Epidermal melanocyte (primary cell): ENCODE results near the gene S1PR4.
A peak's percentile ranks its signal among the peaks of the same experiment; 100 is the strongest.
"Not testable (repeated sequence)": the region's sequence is repeated elsewhere in the genome, so short reads cannot be mapped to it uniquely, and the experiment has no call there.

Source experiments
- DNase-seq: peaks from one replicate; pipeline ENCODE4 v3.0.0; 2011; ENCODE audit warnings: low spot score; ENCODE audit not compliant: insufficient read length

S1PR4 gene

GRCh38 chr19:3178973-3179738 is 587 bp downstream of the S1PR4 start:
- no peak for DNase-seq

GRCh38 chr19:3179739-3180293 is 1.2 kb downstream of the S1PR4 start:
- no peak for DNase-seq

GRCh38 chr19:3183721-3184641 is 5.4 kb downstream of the S1PR4 start:
- no peak for DNase-seq

GRCh38 chr19:3184847-3185460 is 6.4 kb downstream of the S1PR4 start:
- peak; percentile 74 for DNase-seq

- peak; percentile 88 for DNase-seq
Measured at GRCh38 chr19:3185461-3186159, 7.0 kb downstream of the S1PR4 start, which contains the start of gene NCLN. TSS of gene NCLN (plus strand) at chr19:3185930. CDS start at chr19:3186031, 101 bp downstream.

GRCh38 chr19:3186160-3186688 is 7.7 kb downstream of the S1PR4 start:
- DNase-seq = no peak

GRCh38 chr19:3186891-3187661 is 8.5 kb downstream of the S1PR4 start:
- no peak for DNase-seq

- DNase-seq = no peak
Measured at GRCh38 chr19:3187662-3188511, 9.3 kb downstream of the S1PR4 start.

GRCh38 chr19:3188627-3189596 is 10.3 kb downstream of the S1PR4 start:
- DNase-seq = no peak

GRCh38 chr19:3189702-3190469 is 11.3 kb downstream of the S1PR4 start:
- DNase-seq = no peak

- DNase-seq = no peak
Measured at GRCh38 chr19:3190470-3190770, 11.9 kb downstream of the S1PR4 start.

- no peak for DNase-seq
Measured at GRCh38 chr19:3190921-3191805, 12.6 kb downstream of the S1PR4 start.

GRCh38 chr19:3191806-3192104 is 13.2 kb downstream of the S1PR4 start:
- not testable (repeated sequence) for DNase-seq

GRCh38 chr19:3192228-3192635 is 13.7 kb downstream of the S1PR4 start:
- DNase-seq = no peak

GRCh38 chr19:3192684-3193083 is 14.1 kb downstream of the S1PR4 start:
- DNase-seq = no peak
